Esophagus (tissue), 2 donors: ENCODE results near the gene THBS2. TPM values are rescaled to one million over a fixed set of nuclear protein-coding genes. Genes with fewer than 3 reads are reported as not detected.

Source experiments
- H3K27ac ChIP-seq, 2 donors: one replicate each; pipeline ENCODE4 v1.5.1; 2013; ENCODE audit warnings: low read depth in 2 of 2, mild to moderate bottlenecking in 2 of 2, inconsistent platforms in 1 of 2, low read length in 1 of 2, moderate library complexity in 1 of 2
- H3K27me3 ChIP-seq, 2 donors: one replicate each; pipeline ENCODE4 v1.6.1; 2013; ENCODE audit warnings: low read length in 2 of 2, control low read depth in 1 of 2, mild to moderate bottlenecking in 1 of 2; ENCODE audit not compliant: insufficient read depth in 2 of 2, control insufficient read depth in 1 of 2
- H3K36me3 ChIP-seq, 2 donors: one replicate each; pipeline ENCODE4 v1.6.1; 2013; ENCODE audit warnings: low read length in 1 of 2; ENCODE audit not compliant: control insufficient read depth in 2 of 2, insufficient read depth in 2 of 2
- H3K4me1 ChIP-seq, 2 donors: one replicate each; pipeline ENCODE4 v1.6.1; 2013; ENCODE audit warnings: low read length in 1 of 2; ENCODE audit not compliant: control insufficient read depth in 2 of 2, insufficient read depth in 2 of 2
- H3K4me3 ChIP-seq, 2 donors: one replicate each; pipeline ENCODE4 v1.5.1; 2013; ENCODE audit warnings: low read length in 2 of 2, mild to moderate bottlenecking in 2 of 2, low read depth in 1 of 2, moderate library complexity in 1 of 2
- H3K9me3 ChIP-seq, 2 donors: one replicate each; pipeline ENCODE4 v1.6.1; 2013; ENCODE audit warnings: mild to moderate bottlenecking in 2 of 2, low read depth in 1 of 2, low read length in 1 of 2, moderate library complexity in 1 of 2; ENCODE audit not compliant: control insufficient read depth in 2 of 2, insufficient read depth in 1 of 2
- WGBS, 2 donors: extraction: QIAGEN DNeasy Blood & Tissue Kit; methylation state at CpG; one replicate each; pipeline ENCODE4 v1.1.7; 2013; 5-methylcytosine and 5-hydroxymethylcytosine counted together
- polyA plus RNA-seq, 2 donors: library from polyadenylated mRNA; stranded (reverse); fragments of 200-250 nt; gene quantifications; one replicate each; pipeline ENCODE4 v1.2.3, GENCODE V29; 2013
- donor health status: healthy with polysubstance abuse.
- donor health status: Bipolar disorder and iron deficiency.

Gene THBS2
- polyA plus RNA-seq, 2 donors, result 1.6 to 2.5 TPM

GRCh38 chr6:169291646-169292337, 38.1 kb upstream of the THBS2 start:
- Histone ChIP-seq H3K27ac (peak overlapping the region; percentile 11 to 54), H3K36me3 (no peaks in the 10 kb centered on the region), H3K4me1 (peaks cover 0 to 2% of the 10 kb centered on the region in 2 donors), H3K9me3 (no peaks in the 10 kb centered on the region), H3K27me3 (no peaks in the 10 kb centered on the region), H3K4me3 (no peak overlapping the region)
- WGBS, 2 donors, result 82 to 87% methylated on average over 14 of the region's 14 CpGs

- WGBS, 2 donors, result 90 to 93% methylated on average over 9 of the region's 9 CpGs
- no peaks in the 10 kb centered on the region for H3K27me3 ChIP-seq
- no peaks in the 10 kb centered on the region for H3K9me3 ChIP-seq
- peaks cover 0 to 2% of the 10 kb centered on the region in 2 donors for H3K4me1 ChIP-seq
- H3K27ac ChIP-seq, result no peak overlapping the region
- no peak overlapping the region for H3K4me3 ChIP-seq
- H3K36me3 ChIP-seq, result no peaks in the 10 kb centered on the region
Observed at GRCh38 chr6:169291148-169291547, 37.5 kb upstream of the THBS2 start.

GRCh38 chr6:169289619-169290339, 36.1 kb upstream of the THBS2 start:
- 48 to 52% methylated on average over 18 of the region's 18 CpGs for WGBS, 2 donors
- Histone ChIP-seq H3K27me3 (no peaks in the 10 kb centered on the region), H3K4me1 (peaks cover 0 to 2% of the 10 kb centered on the region in 2 donors), H3K4me3 (no peak overlapping the region), H3K27ac (no peak overlapping the region), H3K36me3 (no peaks in the 10 kb centered on the region), H3K9me3 (no peaks in the 10 kb centered on the region)

- Histone ChIP-seq H3K4me3 (no peak overlapping the region), H3K4me1 (peaks cover 0 to 2% of the 10 kb centered on the region in 2 donors), H3K27ac (no peak overlapping the region), H3K9me3 (no peaks in the 10 kb centered on the region), H3K36me3 (no peaks in the 10 kb centered on the region), H3K27me3 (no peaks in the 10 kb centered on the region)
- WGBS, 2 donors, result 74 to 75% methylated on average over 5 of the region's 5 CpGs
Observed at GRCh38 chr6:169289257-169289618, 35.6 kb upstream of the THBS2 start.

GRCh38 chr6:169288591-169288990, 34.9 kb upstream of the THBS2 start:
- Histone ChIP-seq H3K27ac (no peak overlapping the region), H3K4me3 (no peak overlapping the region), H3K27me3 (no peaks in the 10 kb centered on the region), H3K4me1 (peaks cover 0 to 2% of the 10 kb centered on the region in 2 donors), H3K9me3 (no peaks in the 10 kb centered on the region), H3K36me3 (no peaks in the 10 kb centered on the region)
- 72 to 85% methylated on average over 9 to 10 of the region's 10 CpGs for WGBS, 2 donors

- Histone ChIP-seq H3K4me3 (no peak overlapping the region), H3K36me3 (no peaks in the 10 kb centered on the region), H3K4me1 (peaks cover 0 to 2% of the 10 kb centered on the region in 2 donors), H3K27me3 (no peaks in the 10 kb centered on the region), H3K9me3 (no peaks in the 10 kb centered on the region), H3K27ac (no peak overlapping the region)
- WGBS, 2 donors, result 78 to 82% methylated on average over 6 of the region's 6 CpGs
Observed at GRCh38 chr6:169287675-169288074, 34.0 kb upstream of the THBS2 start.

- WGBS, 2 donors, result 88 to 90% methylated on average over 7 of the region's 7 CpGs
- no peak overlapping the region for H3K27ac ChIP-seq
- peaks cover 0 to 2% of the 10 kb centered on the region in 2 donors for H3K4me1 ChIP-seq
- H3K27me3 ChIP-seq, result no peaks in the 10 kb centered on the region
- H3K9me3 ChIP-seq, result no peaks in the 10 kb centered on the region
- H3K36me3 ChIP-seq, result no peaks in the 10 kb centered on the region
- H3K4me3 ChIP-seq, result no peak overlapping the region
Observed at GRCh38 chr6:169286961-169287360, 33.3 kb upstream of the THBS2 start.

- H3K27ac ChIP-seq, result no peak overlapping the region
- H3K4me1 ChIP-seq, result peaks cover 0 to 2% of the 10 kb centered on the region in 2 donors
- H3K4me3 ChIP-seq, result no peak overlapping the region
- no peaks in the 10 kb centered on the region for H3K27me3 ChIP-seq
- no peaks in the 10 kb centered on the region for H3K36me3 ChIP-seq
- no peaks in the 10 kb centered on the region for H3K9me3 ChIP-seq
- 82 to 84% methylated on average over 3 of the region's 3 CpGs for WGBS, 2 donors
Observed at GRCh38 chr6:169285165-169285564, 31.5 kb upstream of the THBS2 start.

- WGBS, 2 donors, result 86 to 99% methylated on average over 1 of the region's 1 CpG
- Histone ChIP-seq H3K36me3 (no peaks in the 10 kb centered on the region), H3K4me3 (no peak overlapping the region), H3K27ac (no peak overlapping the region), H3K27me3 (no peaks in the 10 kb centered on the region), H3K9me3 (no peaks in the 10 kb centered on the region), H3K4me1 (peaks cover 0 to 2% of the 10 kb centered on the region in 2 donors)
Observed at GRCh38 chr6:169283924-169284323, 30.3 kb upstream of the THBS2 start.

- no peaks in the 10 kb centered on the region for H3K27me3 ChIP-seq
- no peak overlapping the region for H3K27ac ChIP-seq
- H3K4me1 ChIP-seq, result no peaks in the 10 kb centered on the region
- H3K9me3 ChIP-seq, result no peaks in the 10 kb centered on the region
- WGBS, 2 donors, result 95 to 96% methylated on average over 15 of the region's 15 CpGs
- no peak overlapping the region for H3K4me3 ChIP-seq
- no peaks in the 10 kb centered on the region for H3K36me3 ChIP-seq
Observed at GRCh38 chr6:169282043-169282442, 28.4 kb upstream of the THBS2 start.
